Measurements from ENCODE around the gene RNF150. TPM values are rescaled to one million over a fixed set of nuclear protein-coding genes. Genes with fewer than 3 reads are reported as not detected.

The RNF150 gene
- total and polyA plus RNA-seq, 2 of the 4 experiments (the other 2 are of a cell fraction): 6.2 to 18.1 TPM

- H3K14ac ChIP-seq (replicated peaks; ENCODE audit: low read depth, low read length): no peak overlapping the region
- ATAC-seq (ENCODE audit: low read depth) (no peak), DNase-seq (no peak)
- BruUV-seq (replicated peaks): no TSS peak
- TF ChIP-seq MXI1 (IDR thresholded peaks at IDR 0.05; ENCODE audit: borderline replicate concordance, low read depth, low read length) (no peak), FOS (IDR thresholded peaks at IDR 0.05; ENCODE audit: low read depth, low read length) (no peak), POLR2A (IDR thresholded peaks at IDR 0.05; ENCODE audit: low read depth, low read length) (no peak), CEBPB (IDR thresholded peaks at IDR 0.05; ENCODE audit: low read depth, low read length) (no peak), CHD1 (IDR thresholded peaks at IDR 0.05; ENCODE audit: low read depth, low read length) (no peak)
- TF ChIP-seq, protein P1, sequence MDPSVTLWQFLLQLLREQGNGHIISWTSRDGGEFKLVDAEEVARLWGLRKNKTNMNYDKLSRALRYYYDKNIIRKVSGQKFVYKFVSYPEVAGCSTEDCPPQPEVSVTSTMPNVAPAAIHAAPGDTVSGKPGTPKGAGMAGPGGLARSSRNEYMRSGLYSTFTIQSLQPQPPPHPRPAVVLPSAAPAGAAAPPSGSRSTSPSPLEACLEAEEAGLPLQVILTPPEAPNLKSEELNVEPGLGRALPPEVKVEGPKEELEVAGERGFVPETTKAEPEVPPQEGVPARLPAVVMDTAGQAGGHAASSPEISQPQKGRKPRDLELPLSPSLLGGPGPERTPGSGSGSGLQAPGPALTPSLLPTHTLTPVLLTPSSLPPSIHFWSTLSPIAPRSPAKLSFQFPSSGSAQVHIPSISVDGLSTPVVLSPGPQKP (IDR thresholded peaks at IDR 0.05; ENCODE audit: borderline replicate concordance, low read depth, low read length): no peak
- no peak overlapping the region for H2BK5ac ChIP-seq (ENCODE audit: low read depth, low read length, poor library complexity, severe bottlenecking)
- no peak overlapping the region for H3K56ac ChIP-seq (ENCODE audit: extremely low read depth, insufficient read depth, low read length)
- H3K9me1 ChIP-seq (ENCODE audit: insufficient read depth, low read length): no peaks in the 10 kb centered on the region; the same call in 1 of the 2 replicates
- no peak overlapping the region for H4K8ac ChIP-seq (ENCODE audit: low read depth in 2 of 2, low read length in 2 of 2)
- in situ Hi-C loops (cut with MboI; ENCODE audit: low sequenced_read_pairs) (no loop called here), dilution Hi-C loops (cut with HindIII; ENCODE audit: low sequenced_read_pairs, unreplicated experiment) (no loop called here), intact Hi-C loops (cut with micrococcal nuclease) (no loop called here)
- no peaks in the 10 kb centered on the region for H3K36me3 ChIP-seq (ENCODE audit: control insufficient read depth, insufficient read depth, low read length)
- no peak overlapping the region for H2BK20ac ChIP-seq (ENCODE audit: low read depth, low read length)
- H3K18ac ChIP-seq (ENCODE audit: low read depth, low read length): no peak overlapping the region
- no peaks in the 10 kb centered on the region for H3K9me3 ChIP-seq (ENCODE audit: control insufficient read depth, insufficient read depth, low read length)
- no peak overlapping the region for H2AK5ac ChIP-seq (ENCODE audit: low read depth, low read length)
- peaks cover 2% of the 10 kb centered on the region; the same call in 1 of the 2 replicates for H3K4me1 ChIP-seq (ENCODE audit: control insufficient read depth, insufficient read depth, low read length)
- no peak overlapping the region for H4K5ac ChIP-seq (ENCODE audit: low read depth, low read length)
- no peak overlapping the region for H2AFZ ChIP-seq (replicated peaks; ENCODE audit: low read length, poor library complexity)
- no peak overlapping the region for H2BK120ac ChIP-seq (ENCODE audit: low read depth, low read length)
- H3K9ac ChIP-seq (ENCODE audit: low read depth, low read length): no peak overlapping the region
- H2AK9ac ChIP-seq (replicated peaks; ENCODE audit: low read depth, low read length, poor library complexity): no peak overlapping the region
- no peak overlapping the region for H2BK15ac ChIP-seq (ENCODE audit: low read depth, low read length)
- no CpG with 5 or more reads among the region's 5 CpGs for WGBS, 2 experiments (ENCODE audit: extremely low coverage in 2 of 2, insufficient read length in 1 of 2)
- H3K4me3 ChIP-seq (ENCODE audit: insufficient read depth, low read depth, low read length): no peak overlapping the region
- H3K79me1 ChIP-seq (ENCODE audit: low read depth in 1 of 2, low read length in 2 of 2): no peaks in the 10 kb centered on the region; a peak in 1 of 4 replicates
- POLR2A ChIA-PET (ENCODE audit: unreplicated experiment): interaction anchor here (0.5 kb wide), 1 partner anchor 9 kb away, joined by 4 read pairs; no protein-coding TSS in a partner anchor
- H4K20me1 ChIP-seq (ENCODE audit: insufficient read depth, low read length): no peaks in the 10 kb centered on the region
- no peak overlapping the region for H3K4ac ChIP-seq (ENCODE audit: low read depth, low read length)
- no peak overlapping the region for H3K23ac ChIP-seq (ENCODE audit: low read depth, low read length)
- CTCF ChIA-PET: no interaction called here
- no peaks in the 10 kb centered on the region for H3K27me3 ChIP-seq (ENCODE audit: control insufficient read depth, insufficient read depth, low read length)
- no peak overlapping the region for H4K91ac ChIP-seq (ENCODE audit: insufficient read depth, low read depth, low read length)
- H3K4me2 ChIP-seq (ENCODE audit: low read depth, low read length): no peak overlapping the region
- no peak overlapping the region for H3K27ac ChIP-seq (ENCODE audit: insufficient read depth, low read length)
Measured at GRCh38 chr4:141120036-141120593, 13.2 kb downstream of the RNF150 start.
